LNCAP (cell line): ENCODE measurements around the gene ARHGAP15.

Source experiments
- CTCF ChIP-seq: fragments of 450-650 bp; IDR thresholded peaks from 2 replicates; pipeline ENCODE4 v1.5.1; 2017; ENCODE audit warnings: mild to moderate bottlenecking

Gene ARHGAP15

DNA sequence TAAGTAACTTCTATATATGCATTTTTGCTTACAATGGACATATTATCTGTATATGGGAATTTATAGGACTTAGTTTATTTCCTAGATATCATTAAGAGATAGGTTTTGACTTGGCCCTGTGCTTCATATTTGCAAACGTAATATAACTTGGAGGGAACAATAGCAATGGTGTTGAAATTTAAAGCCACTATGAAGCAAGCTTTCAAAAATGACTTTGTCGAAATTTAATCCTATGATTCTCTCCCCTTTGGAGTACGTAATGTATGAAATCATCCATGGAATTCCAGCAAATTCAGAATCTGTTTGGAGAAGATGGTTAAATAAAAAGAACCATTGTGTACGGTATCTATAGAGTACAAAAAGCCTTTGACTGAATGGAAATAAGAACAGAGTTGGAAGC lies 486.3 kb downstream of the ARHGAP15 start:
- TF ChIP-seq CTCF = no peak

GRCh38 chr2:143616452-143616851 lies 487.2 kb downstream of the ARHGAP15 start:
- TF ChIP-seq CTCF = no peak

- no peak for TF ChIP-seq CTCF
These were observed 488.7 kb downstream of the ARHGAP15 start for GRCh38 chr2:143617803-143618415.

GRCh38 chr2:143622106-143622505 lies 492.9 kb downstream of the ARHGAP15 start:
- no peak for TF ChIP-seq CTCF

DNA sequence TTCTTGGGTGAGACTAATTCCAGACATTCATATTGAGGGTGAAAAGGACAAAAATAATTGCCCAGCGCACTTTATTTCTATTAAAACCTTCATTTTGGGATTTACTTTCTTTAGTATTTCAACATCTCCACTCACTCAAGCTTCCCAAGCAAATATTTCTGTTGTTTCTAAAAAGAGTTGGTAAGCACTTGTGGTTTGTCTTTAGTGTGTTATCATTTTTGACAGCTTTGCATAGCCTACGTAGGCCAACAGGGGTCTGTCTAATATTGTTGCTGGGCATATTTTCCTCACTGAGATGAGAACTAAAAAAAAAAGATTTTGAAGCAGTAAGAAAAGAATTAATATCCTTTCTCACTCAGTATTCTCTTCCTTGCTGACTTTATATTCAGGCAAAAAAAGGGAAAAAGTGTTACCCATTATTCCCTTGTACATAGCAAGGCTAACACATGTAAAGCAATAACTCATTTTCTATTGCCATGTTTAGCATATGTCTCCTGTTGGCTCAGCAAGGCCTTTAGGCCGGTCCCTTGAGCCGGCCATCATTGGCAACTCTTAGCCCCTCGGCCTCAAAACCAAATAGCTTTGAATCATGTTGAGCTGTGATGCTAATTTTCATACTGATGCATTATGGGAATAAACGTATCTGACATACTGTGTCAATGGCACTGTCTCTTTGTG lies 494.2 kb downstream of the ARHGAP15 start:
- TF ChIP-seq CTCF = no peak

- TF ChIP-seq CTCF = no peak
These were observed 494.7 kb downstream of the ARHGAP15 start for GRCh38 chr2:143623909-143624260.

DNA sequence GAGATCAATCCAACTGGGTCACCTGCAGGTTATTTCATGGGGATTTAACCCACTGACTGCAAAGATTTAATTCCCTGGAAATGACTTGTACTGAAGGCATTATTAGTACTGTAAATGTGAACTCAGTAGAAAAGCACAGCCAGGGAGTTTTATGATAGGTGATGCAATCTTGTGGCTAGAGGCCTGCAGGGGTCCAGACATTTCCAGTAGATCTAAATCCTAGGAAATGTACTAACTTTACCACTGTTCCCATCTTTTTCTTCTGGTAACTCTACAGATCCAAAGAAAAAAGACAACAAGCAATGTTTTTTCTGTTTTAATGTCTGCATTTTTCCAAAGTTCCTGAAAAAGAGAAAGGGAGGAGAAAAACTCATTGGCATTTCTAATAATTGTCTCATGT lies 500.1 kb downstream of the ARHGAP15 start:
- TF ChIP-seq CTCF = no peak
